Coronary artery (tissue), 2 donors: Measurements from ENCODE around the gene TREX2.

Experiments
- DNase-seq: peaks from one replicate; pipeline ENCODE4 v3.0.0-alpha.2; 2017; ENCODE audit warnings: low spot score
- H3K27ac ChIP-seq, 2 donors: fragments of 200-600 bp; sonication (generic); one replicate each; pipeline ENCODE4 v1.5.1; 2016 to 2019
- H3K4me3 ChIP-seq: fragments of 200-600 bp; sonication (generic); 2 replicates; pipeline ENCODE4 v1.5.1; 2016; ENCODE audit warnings: mild to moderate bottlenecking, moderate library complexity
- CTCF ChIP-seq: fragments of 200-600 bp; sonication (generic); IDR thresholded peaks from one replicate; pipeline ENCODE4 v1.5.1; 2019; ENCODE audit warnings: antibody characterized with exemption

TREX2 gene

DNA sequence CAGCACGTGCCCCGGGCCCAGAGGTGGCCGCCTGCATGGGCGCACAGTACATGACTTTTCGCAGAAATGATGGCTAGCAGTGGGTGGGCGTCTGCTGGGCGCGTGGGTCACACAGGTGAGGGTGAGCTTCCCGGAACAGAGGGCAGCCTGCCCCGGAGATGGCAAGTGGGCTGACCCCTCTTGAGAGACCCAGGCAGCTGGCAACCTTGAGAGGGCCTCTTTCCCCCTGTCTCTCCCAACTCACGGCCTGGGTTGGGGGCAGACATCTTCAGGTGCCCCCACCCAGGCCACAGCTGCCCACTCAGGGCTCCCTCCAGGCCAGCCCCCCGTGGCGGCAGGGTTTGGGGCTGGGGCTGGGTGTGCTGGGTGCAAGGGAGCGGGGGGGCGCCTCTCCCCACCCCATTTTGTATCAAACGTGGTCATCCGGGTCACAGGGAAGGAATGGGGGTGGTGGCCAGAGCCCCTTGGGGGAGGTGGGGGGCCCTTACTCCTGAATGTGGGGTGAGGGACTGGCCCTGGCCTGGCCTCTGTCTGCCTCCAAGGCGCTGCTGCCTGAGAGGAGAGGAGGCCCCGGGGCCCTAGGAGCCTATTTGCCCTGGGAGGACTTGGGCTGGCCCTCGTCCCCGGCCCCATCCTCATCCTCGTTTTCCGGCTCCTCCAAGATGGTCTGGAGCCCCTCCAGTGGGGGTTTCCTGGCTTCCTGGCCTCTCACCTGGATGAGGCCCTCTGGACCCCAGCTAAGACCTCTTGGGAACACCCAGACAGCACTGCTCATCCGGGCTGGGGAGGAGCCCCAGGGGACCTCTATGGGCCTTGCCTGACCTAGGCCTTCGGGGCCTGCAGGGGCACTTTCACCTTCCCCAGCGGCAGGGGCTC, 49.3 kb downstream of the TREX2 start:
- TF ChIP-seq CTCF, result no peak
- no peak overlapping the region for H3K27ac ChIP-seq
- no peak for DNase-seq
- no peak overlapping the region for H3K4me3 ChIP-seq

DNA sequence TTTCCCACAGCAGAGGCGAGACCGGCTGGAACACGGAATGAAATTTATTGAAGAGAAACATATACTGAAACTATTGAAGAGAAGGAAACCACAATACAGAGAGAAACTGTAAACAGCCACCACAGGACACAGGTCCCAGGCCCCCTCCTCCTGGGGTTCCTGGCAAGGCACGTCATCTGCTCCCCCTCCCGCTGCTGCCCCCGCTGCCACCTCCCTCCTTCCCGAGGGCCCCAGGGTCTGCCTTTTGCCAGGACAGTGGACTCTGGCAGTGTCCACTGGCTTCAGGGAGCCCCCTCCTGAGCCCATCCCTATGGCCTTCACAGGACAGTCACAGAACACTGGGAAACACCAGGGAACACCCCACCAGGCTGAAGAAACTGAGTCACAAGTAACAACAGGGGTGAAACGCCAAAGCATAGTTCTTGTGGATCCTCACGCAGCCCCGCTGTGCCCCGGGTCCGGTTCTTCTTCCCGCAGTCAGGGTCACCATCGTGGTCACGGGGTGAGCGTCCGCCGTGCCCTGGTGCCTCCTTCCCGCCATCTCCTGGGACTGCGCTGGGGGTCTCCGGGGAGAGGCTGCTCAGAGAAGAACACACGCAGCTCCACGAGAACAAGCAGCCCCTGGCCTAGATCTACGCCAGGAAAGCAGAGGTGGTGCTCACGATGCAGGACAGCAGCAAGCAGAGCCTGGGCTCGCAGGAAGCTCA, 50.1 kb downstream of the TREX2 start:
- DNase-seq, result no peak
- H3K27ac ChIP-seq, result no peak overlapping the region
- no peak for TF ChIP-seq CTCF
- H3K4me3 ChIP-seq, result no peak overlapping the region

DNA sequence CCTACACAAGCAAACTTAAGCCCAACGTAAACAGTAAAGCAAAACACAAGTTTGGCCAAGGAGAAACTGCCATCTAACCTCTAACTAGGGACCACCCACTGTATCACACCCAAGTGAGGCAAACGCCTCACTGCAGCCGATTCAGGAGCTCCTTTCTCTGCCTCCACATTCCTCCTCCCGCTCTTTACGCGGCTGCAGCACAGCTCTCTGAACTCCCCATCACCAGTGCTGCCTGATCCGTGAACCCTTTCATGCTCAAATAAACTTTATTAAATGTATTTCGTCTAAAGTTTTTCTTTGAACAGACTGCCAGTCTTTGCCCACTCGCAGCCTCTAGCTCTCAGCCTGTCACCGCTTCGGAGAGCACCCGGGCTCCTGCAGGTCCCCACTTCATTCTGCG, 51.2 kb downstream of the TREX2 start:
- TF ChIP-seq CTCF, result no peak
- no peak overlapping the region for H3K27ac ChIP-seq
- no peak overlapping the region for H3K4me3 ChIP-seq
- no peak for DNase-seq
